Stimulated activated CD4-positive, alpha-beta T cell treated with anti-CD3 and anti-CD28 coated beads, Interleukin-4, amount 100 ng/mL, for 24 hours (primary cell): ENCODE data around the gene ADAMTS19.
"Not testable (repeated sequence)": the region's sequence is repeated elsewhere in the genome, so short reads cannot be mapped to it uniquely, and the experiment has no call there.

Source experiments
- DNase-seq: peaks from one replicate; pipeline ENCODE4 v3.0.0-alpha.2; 2020

ADAMTS19 gene

GRCh38 chr5:129474544-129474943 lies 14.4 kb downstream of the ADAMTS19 start:
- no peak for DNase-seq

DNA sequence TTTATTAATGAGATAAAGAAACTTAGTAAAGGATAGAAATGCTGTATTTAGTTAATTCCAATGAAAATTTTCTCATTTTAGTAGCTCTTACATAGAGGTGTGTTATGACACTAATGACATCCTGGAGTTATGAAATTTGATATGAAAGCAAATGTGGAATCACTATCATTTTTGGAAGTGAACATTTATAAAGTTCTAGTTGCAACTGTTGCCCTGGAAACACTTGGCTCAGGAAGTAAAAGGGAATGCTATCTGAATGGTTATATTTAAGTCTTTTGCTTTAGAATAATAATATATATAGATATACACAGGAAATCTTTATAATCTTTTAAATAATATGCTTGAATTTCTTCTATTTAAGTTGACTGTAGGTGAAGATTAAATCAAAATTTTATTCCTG lies 16.7 kb downstream of the ADAMTS19 start:
- no peak for DNase-seq

GRCh38 chr5:129477532-129477931 lies 17.4 kb downstream of the ADAMTS19 start:
- no peak for DNase-seq

DNA sequence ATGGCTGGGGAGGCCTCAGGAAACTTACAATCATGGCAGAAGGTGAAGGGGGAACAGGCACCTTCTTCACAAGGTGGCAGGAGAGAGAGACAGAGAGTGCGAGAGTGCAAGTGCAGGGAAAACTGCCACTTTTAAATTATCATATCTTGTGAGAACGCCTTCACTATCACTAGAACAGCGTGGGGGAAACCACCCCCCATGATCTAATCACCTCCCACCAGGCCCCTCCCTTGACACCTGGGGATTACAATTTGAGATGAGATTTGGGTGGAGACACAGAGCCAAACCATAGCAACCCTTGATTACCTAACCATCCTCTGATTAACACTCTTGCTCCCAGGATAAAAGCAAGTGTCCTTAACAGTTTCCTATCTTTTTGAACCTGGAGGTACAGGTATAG lies 21.1 kb downstream of the ADAMTS19 start:
- DNase-seq = no peak

DNA sequence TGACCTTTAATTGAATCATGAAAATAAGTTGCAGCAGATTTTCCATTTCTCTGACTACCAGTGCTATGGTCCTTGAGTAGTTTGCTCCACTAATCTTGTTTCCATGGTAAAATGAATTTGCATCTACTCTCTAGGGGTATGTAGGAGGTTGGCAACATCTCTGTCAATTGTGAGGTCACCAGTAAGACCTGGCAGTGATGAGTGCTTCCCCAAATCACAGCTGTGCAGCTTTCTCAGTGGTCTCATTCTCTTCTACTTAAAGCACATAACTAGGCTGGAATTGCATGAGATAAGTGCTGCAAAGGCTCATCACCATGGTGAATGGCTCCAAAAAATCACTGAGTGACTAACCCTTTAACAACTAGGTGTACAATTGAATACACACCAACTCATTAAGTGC lies 36.3 kb downstream of the ADAMTS19 start:
- no peak for DNase-seq

DNA sequence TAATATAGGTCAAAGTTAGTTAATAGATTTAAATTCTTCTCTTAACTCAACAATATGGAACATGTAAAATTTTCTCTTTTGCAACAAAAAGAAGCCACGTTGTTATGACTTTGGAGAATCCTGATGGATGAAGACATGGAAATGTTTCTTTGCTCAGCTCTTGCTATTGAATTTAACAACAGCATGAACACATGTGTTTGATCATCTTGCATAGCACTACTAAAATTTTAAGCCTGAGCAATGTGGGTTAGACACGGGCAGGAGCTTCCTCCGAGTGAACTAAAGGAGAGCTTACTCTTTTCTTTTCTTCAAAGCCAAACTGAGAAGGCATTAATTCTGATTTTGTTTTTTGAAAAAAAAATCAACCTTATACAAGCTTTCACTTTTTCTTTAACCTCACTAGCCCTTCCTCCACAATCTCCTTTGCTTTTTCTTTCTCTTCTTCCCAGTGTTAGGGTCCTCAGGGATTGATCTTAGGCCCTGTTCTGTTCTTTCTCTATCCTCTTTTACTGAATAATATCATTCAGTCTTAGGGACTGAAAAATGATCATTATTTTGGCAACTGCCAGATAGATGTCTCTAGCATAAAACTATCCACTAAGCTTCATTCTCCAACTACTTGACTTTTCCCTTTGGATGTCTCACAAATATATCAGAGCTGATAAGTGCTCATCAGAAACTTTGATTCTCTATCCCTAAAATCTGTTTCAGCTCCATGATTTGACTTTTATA lies 36.9 kb downstream of the ADAMTS19 start:
- no peak for DNase-seq

- no peak for DNase-seq
Observed at GRCh38 chr5:129499208-129499852, 39.2 kb downstream of the ADAMTS19 start.

- no peak for DNase-seq
Observed at GRCh38 chr5:129500101-129500500, 40.0 kb downstream of the ADAMTS19 start.

DNA sequence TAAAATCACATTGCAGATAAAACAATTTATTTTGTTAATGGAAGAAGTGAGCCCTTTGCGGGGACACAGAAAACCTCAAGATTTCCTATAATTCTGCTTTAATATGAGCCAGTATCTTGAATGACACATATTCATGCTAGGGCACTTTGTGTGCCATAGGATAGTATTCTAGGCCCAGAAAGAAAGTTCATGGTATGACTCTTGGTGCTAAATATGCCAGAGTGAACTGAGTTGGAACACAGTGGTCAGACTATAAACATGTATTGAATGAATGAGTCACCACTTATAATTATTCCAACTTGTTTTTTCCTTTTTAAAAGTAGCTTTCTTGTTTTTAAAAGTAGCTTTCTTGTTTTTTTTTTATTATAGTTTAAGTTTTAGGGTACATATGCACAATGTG lies 46.0 kb downstream of the ADAMTS19 start:
- no peak for DNase-seq

GRCh38 chr5:129506950-129507349 lies 46.9 kb downstream of the ADAMTS19 start:
- DNase-seq = no peak

- no peak for DNase-seq
Observed at GRCh38 chr5:129507527-129507926, 47.4 kb downstream of the ADAMTS19 start.

GRCh38 chr5:129508606-129509005 lies 48.5 kb downstream of the ADAMTS19 start:
- no peak for DNase-seq

DNA sequence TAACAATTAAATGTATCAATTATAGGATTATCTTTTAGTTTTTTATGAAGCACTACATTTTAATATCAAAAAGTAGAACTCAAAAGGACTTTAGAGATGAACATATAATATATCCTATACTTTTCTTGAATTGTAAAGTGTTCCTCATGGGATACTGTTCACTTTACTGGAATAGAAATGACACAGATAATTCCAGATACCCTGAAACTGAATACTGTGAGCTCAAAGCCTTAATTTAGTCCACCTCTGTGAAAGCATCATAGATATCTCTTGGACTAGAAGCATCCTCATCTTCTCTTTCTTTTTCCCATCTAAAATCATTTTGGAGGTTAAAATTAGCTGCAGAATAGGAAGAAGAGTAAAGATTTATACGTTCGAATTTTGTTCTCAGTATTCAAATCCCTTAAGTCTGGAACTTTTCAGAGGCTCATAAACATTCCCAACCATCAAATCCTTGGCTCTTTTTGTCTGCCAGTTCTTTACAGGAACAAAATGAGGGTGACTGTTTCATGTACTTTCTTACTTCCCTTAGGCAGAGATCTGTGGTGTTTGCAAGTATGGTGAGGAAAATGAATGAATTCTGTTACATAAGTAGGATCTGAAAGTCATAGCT lies 49.4 kb downstream of the ADAMTS19 start:
- no peak for DNase-seq

- no peak for DNase-seq
Observed at GRCh38 chr5:129511291-129511690, 51.2 kb downstream of the ADAMTS19 start.

GRCh38 chr5:129541051-129541450 lies 81.0 kb downstream of the ADAMTS19 start:
- DNase-seq = no peak

DNA sequence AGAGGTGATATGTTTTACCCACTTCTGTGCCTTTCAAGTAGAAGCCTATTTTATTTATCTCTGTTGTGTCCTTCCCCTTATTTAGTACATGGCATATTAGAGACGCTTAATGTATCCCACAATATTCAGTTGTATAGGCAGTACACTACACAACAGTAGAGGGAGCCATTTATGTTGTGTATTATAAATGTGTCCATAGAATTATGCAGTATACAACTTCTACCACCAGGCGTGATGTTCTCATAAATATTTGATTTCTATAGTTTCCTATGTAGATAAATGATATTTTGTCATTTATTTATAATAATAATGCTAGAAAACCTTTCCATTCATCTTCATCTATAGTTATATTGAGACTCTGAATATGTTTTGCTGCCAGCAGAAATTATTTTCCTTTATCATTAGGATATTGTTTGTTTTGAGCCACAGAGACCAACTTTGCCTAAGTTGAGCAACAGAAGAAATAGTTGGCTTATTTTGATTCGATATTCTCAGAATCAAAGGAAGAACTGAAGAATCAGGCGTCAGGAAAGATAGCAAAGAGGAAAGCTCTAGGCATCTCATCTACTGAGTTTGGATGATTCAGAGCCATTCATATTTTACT lies 81.7 kb downstream of the ADAMTS19 start:
- DNase-seq = no peak

- no peak for DNase-seq
Observed at GRCh38 chr5:129547137-129547536, 87.0 kb downstream of the ADAMTS19 start.

DNA sequence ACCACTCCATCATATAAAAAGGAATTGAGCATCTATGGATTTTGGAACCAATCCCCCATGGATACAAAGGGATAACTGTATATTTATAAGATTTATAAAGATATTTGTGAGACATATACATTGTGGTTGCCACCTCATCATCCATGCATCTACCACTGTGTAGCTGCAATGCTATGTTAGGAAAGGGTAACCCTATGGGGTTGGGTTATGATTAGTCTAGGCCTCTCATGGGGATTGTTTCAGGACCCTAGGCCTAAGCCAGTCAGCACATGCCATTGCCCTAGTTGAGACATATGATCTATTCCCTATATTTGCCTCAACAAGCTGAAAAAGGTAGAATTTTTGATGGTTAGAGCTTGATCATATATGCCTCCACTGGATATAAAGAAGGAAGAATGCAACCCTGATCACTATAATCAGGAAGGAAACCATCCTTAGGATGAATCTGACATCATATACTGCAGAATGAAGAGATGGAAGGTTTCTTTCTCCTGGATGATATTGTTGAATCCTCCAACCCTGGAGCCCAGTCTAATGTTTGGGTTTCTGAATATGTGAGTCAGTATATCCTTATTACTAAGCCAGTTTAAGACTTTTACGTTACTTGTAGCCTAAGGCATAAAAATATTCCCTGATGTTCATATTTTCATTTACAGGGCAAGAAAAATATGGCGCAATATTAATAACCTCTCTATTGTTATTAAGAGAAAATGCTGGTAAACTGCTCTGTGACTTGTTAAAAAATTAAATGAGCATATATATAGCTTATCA lies 94.2 kb downstream of the ADAMTS19 start:
- DNase-seq = no peak

DNA sequence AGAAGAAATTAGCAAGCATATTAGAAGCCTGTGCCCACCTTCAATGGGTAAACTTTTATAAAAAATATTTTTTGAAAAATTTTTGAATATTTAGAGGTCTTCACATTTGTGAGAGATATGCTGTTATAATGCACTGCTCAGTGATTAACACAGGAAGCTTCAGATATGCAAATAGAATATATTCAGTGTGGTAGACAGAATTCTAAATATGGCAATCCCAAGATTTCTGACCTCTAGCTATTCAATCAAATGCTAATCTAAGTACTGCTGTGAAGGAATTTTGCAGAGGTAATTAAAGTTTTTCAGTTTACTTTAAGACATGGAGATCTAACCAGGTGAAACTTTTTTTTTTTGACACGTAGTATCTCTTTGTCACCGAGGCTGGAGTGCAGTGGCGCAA lies 103.5 kb downstream of the ADAMTS19 start:
- DNase-seq = no peak

DNA sequence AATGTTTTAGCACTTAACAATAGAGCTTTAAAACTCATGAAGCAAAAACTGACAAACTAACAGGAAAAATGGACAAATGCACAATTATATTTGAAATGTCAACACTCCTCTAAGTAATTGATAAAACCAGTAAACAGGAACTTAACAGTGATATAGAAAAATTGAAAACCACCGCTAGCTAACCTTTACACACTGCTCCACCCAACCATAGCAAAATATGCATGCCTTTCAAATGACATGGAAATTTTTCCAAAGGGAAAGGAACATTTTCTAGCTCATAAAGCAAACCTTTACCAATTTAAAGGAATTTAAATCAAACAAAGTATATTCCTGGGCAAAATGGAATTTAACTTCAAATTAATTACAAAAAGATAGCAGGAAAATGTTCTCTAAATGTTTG lies 109.2 kb downstream of the ADAMTS19 start:
- DNase-seq = no peak

- DNase-seq = no peak
Observed at GRCh38 chr5:129572060-129572459, 112.0 kb downstream of the ADAMTS19 start.

DNA sequence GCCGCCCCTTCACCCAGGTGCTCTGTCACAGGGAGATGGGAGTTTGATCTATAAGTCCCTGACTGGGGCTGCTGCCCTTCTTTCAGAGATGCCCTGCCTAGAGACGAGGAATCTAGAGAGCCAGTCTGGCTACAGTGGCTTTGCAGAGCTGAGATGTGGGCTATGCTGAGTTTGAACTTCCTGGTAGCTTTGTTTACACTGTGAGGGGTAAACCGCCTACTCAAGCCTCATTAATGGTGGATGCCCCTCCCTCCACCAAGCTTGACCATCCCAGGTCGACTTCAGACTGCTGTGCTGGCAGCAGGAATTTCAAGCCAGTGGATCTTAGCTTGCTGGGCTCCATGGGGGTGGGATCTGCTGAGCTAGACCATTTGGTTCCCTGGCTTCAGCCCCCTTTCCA lies 124.4 kb downstream of the ADAMTS19 start:
- DNase-seq = not testable (repeated sequence)

DNA sequence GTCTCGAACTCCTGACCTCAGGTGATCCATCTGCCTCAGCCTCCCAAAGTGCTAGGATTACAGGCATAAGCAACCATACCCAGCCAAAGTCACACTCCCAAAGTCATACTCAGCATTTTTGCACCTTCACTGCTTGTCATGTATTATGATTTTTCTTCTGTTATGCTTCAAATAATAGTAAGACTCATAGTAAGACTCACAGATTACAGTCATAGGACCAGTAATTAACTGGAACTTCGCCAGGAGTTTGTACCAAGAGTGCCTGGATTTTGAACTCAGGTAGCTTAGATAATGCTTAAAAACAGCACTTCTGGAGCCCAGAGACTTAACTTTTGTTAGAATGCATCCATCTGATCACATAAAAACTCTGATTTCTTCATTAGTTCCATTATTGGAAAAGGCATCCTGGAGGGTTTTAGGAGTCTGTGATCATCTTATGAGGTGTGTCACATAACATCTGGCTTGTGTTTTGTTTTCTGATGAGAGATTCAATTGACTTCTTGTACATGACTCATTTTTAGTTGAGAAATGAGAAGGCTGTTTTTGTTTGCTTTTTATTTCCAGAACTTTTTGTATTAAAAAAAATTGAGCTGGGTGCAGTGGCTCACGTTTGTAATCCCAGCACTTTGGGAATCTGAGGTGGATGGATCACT lies 131.5 kb downstream of the ADAMTS19 start:
- no peak for DNase-seq
